ENCODE measurements around the gene ADAMTS16. TPM values are rescaled to one million over a fixed set of nuclear protein-coding genes. Genes with fewer than 3 reads are reported as not detected.

Gene ADAMTS16
- total and polyA plus RNA-seq, 2 experiments from 2014 or later: 0.11 TPM

GRCh38 chr5:5209510-5210286 is 69.6 kb downstream of the ADAMTS16 start:
- H3K9ac ChIP-seq: no peak overlapping the region
- H4K20me1 ChIP-seq (ENCODE audit: insufficient read depth): no peaks in the 10 kb centered on the region
- no peaks in the 10 kb centered on the region for H3K9me3 ChIP-seq (ENCODE audit: low read depth)
- DNase-seq: no peak
- no peak overlapping the region for H3K4me2 ChIP-seq (ENCODE audit: unreplicated experiment)
- H3K36me3 ChIP-seq (ENCODE audit: low read depth): no peaks in the 10 kb centered on the region
- no peak overlapping the region for H3K27ac ChIP-seq
- no peak overlapping the region for H2AFZ ChIP-seq
- H3K4me1 ChIP-seq (ENCODE audit: insufficient read depth): no peaks in the 10 kb centered on the region
- H3K9me2 ChIP-seq (ENCODE audit: insufficient read depth): no peaks in the 10 kb centered on the region
- in situ Hi-C loops (cut with MboI): no loop called here
- WGBS, 2 experiments (ENCODE audit: low coverage in 1 of 2, low lambda C conversion rate in 2 of 2, missing lambda C conversion rate in 2 of 2): 14% methylated on average over 5 of the region's 5 CpGs
- TF ChIP-seq EZH2phosphoT487 (IDR thresholded peaks at IDR 0.05; ENCODE audit: insufficient read depth, low read depth) (no peak), EZH2 (IDR thresholded peaks at IDR 0.05; ENCODE audit: insufficient read depth, poor library complexity, severe bottlenecking) (no peak)
- no peaks in the 10 kb centered on the region for H3K79me2 ChIP-seq (ENCODE audit: insufficient read depth)
- 0 out of 2 replicates have a peak, but pooled peaks cover 6% of the 10 kb centered on the region for H3K27me3 ChIP-seq (replicated peaks; ENCODE audit: insufficient read depth)
- no peak overlapping the region for H3K4me3 ChIP-seq
- H3F3A ChIP-seq (ENCODE audit: insufficient read depth): no peaks in the 10 kb centered on the region

GRCh38 chr5:5217371-5217770 is 77.2 kb downstream of the ADAMTS16 start:
- no peaks in the 10 kb centered on the region for H4K20me1 ChIP-seq (ENCODE audit: insufficient read depth)
- 9 to 14% methylated on average over 1 of the region's 1 CpG for WGBS, 2 experiments (ENCODE audit: low coverage in 1 of 2, low lambda C conversion rate in 2 of 2, missing lambda C conversion rate in 2 of 2)
- TF ChIP-seq EZH2phosphoT487 (IDR thresholded peaks at IDR 0.05; ENCODE audit: insufficient read depth, low read depth) (no peak), EZH2 (IDR thresholded peaks at IDR 0.05; ENCODE audit: insufficient read depth, poor library complexity, severe bottlenecking) (no peak)

GRCh38 chr5:5218396-5218795 is 78.3 kb downstream of the ADAMTS16 start:
- Histone ChIP-seq H3K9me3 (ENCODE audit: low read depth) (no peaks in the 10 kb centered on the region), H3K4me3 (no peak overlapping the region), H3K79me2 (ENCODE audit: insufficient read depth) (no peaks in the 10 kb centered on the region), H3K4me1 (ENCODE audit: insufficient read depth) (peaks cover 7% of the 10 kb centered on the region; the same call in 1 of the 2 replicates), H3F3A (ENCODE audit: insufficient read depth) (peaks cover 6% of the 10 kb centered on the region), H4K20me1 (ENCODE audit: insufficient read depth) (no peaks in the 10 kb centered on the region), H3K9me2 (ENCODE audit: insufficient read depth) (no peaks in the 10 kb centered on the region), H3K9ac (no peak overlapping the region), H2AFZ (no peak overlapping the region), H3K27me3 (replicated peaks; ENCODE audit: insufficient read depth) (no peaks in the 10 kb centered on the region), H3K4me2 (ENCODE audit: unreplicated experiment) (no peak overlapping the region), H3K27ac (no peak overlapping the region), H3K36me3 (ENCODE audit: low read depth) (no peaks in the 10 kb centered on the region)
- in situ Hi-C loops (cut with MboI): no loop called here
- DNase-seq: no peak
- TF ChIP-seq EZH2phosphoT487 (IDR thresholded peaks at IDR 0.05; ENCODE audit: insufficient read depth, low read depth) (no peak), EZH2 (IDR thresholded peaks at IDR 0.05; ENCODE audit: insufficient read depth, poor library complexity, severe bottlenecking) (no peak)
- WGBS, 2 experiments (ENCODE audit: low coverage in 1 of 2, low lambda C conversion rate in 2 of 2, missing lambda C conversion rate in 2 of 2): 59 to 71% methylated on average over 5 of the region's 5 CpGs

More at GRCh38 chr5:5217371-5217770, 77.2 kb downstream of the ADAMTS16 start:
- H3K9me2 ChIP-seq (ENCODE audit: insufficient read depth): no peaks in the 10 kb centered on the region
- H3K27me3 ChIP-seq (replicated peaks; ENCODE audit: insufficient read depth): no peaks in the 10 kb centered on the region
- H3K27ac ChIP-seq: no peak overlapping the region
- H3K9me3 ChIP-seq (ENCODE audit: low read depth): no peaks in the 10 kb centered on the region
- H3K36me3 ChIP-seq (ENCODE audit: low read depth): no peaks in the 10 kb centered on the region
- no peak for DNase-seq
- H3F3A ChIP-seq (ENCODE audit: insufficient read depth): peaks cover 6% of the 10 kb centered on the region
- H2AFZ ChIP-seq: no peak overlapping the region
- peaks cover 7% of the 10 kb centered on the region; the same call in 1 of the 2 replicates for H3K4me1 ChIP-seq (ENCODE audit: insufficient read depth)
- H3K9ac ChIP-seq: no peak overlapping the region
- no peaks in the 10 kb centered on the region for H3K79me2 ChIP-seq (ENCODE audit: insufficient read depth)
- H3K4me2 ChIP-seq (ENCODE audit: unreplicated experiment): no peak overlapping the region
- in situ Hi-C loops (cut with MboI): no loop called here
- H3K4me3 ChIP-seq: no peak overlapping the region

- TF ChIP-seq EZH2phosphoT487 (IDR thresholded peaks at IDR 0.05; ENCODE audit: insufficient read depth, low read depth): no peak
- no peak for TF ChIP-seq EZH2 (IDR thresholded peaks at IDR 0.05; ENCODE audit: insufficient read depth, poor library complexity, severe bottlenecking)
- H3K79me2 ChIP-seq (ENCODE audit: insufficient read depth): no peaks in the 10 kb centered on the region
- no peaks in the 10 kb centered on the region for H3K9me2 ChIP-seq (ENCODE audit: insufficient read depth)
- no peak for DNase-seq
- no peaks in the 10 kb centered on the region for H3K36me3 ChIP-seq (ENCODE audit: low read depth)
- 33 to 39% methylated on average over 3 of the region's 3 CpGs for WGBS, 2 experiments (ENCODE audit: low coverage in 1 of 2, low lambda C conversion rate in 2 of 2, missing lambda C conversion rate in 2 of 2)
- H2AFZ ChIP-seq: no peak overlapping the region
- H3K27me3 ChIP-seq (replicated peaks; ENCODE audit: insufficient read depth): no peaks in the 10 kb centered on the region
- H4K20me1 ChIP-seq (ENCODE audit: insufficient read depth): no peaks in the 10 kb centered on the region
- H3F3A ChIP-seq (ENCODE audit: insufficient read depth): peaks cover 6% of the 10 kb centered on the region
- in situ Hi-C loops (cut with MboI): no loop called here
- H3K4me1 ChIP-seq (ENCODE audit: insufficient read depth): peaks cover 7% of the 10 kb centered on the region; the same call in 1 of the 2 replicates
- no peak overlapping the region for H3K9ac ChIP-seq
- no peaks in the 10 kb centered on the region for H3K9me3 ChIP-seq (ENCODE audit: low read depth)
- no peak overlapping the region for H3K4me2 ChIP-seq (ENCODE audit: unreplicated experiment)
- H3K27ac ChIP-seq: no peak overlapping the region
- no peak overlapping the region for H3K4me3 ChIP-seq
Observed at GRCh38 chr5:5219541-5219940, 79.4 kb downstream of the ADAMTS16 start.
